IPS DF 4.7 (cell line): ENCODE measurements around the gene PER3.

Source experiments
- DNase-seq: peaks from one replicate; pipeline ENCODE4 v3.0.0-alpha.2; 2013; ENCODE audit warnings: low spot score; ENCODE audit errors: extremely low read depth

PER3 gene

GRCh38 chr1:7783826-7784491 lies at the start of gene PER3:
Gene PER3 (plus strand): TSS chr1:7784291. CDS start chr1:7784878, 587 bp downstream.
- no peak for DNase-seq

GRCh38 chr1:7738044-7738443 lies 46.0 kb upstream of the PER3 start:
- no peak for DNase-seq

- no peak for DNase-seq
These were observed 40.7 kb upstream of the PER3 start for GRCh38 chr1:7743346-7743745.

- DNase-seq, result no peak
These were observed 39.2 kb upstream of the PER3 start for GRCh38 chr1:7744882-7745281.

GRCh38 chr1:7745783-7746182 lies 38.3 kb upstream of the PER3 start:
- DNase-seq, result no peak

- no peak for DNase-seq
These were observed 36.5 kb upstream of the PER3 start for GRCh38 chr1:7747605-7748004.

- DNase-seq, result no peak
These were observed 35.0 kb upstream of the PER3 start for GRCh38 chr1:7749126-7749525.

DNA sequence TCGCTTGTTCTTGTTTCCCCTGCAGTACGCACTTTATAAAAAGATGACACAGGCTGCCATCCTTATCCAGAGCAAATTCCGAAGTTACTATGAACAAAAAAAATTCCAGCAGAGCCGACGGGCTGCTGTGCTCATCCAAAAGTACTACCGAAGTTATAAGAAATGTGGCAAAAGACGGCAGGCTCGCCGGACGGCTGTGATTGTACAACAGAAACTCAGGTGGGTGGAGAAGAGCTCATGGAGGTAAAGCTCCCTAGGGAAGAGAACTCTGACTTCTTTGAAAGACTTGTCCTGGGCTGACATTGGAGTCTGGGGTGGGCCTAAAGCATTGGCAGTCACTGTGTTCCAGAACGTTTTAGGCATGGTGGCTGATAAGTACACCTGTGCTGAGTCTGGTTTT lies 32.9 kb upstream of the PER3 start:
- no peak for DNase-seq

DNA sequence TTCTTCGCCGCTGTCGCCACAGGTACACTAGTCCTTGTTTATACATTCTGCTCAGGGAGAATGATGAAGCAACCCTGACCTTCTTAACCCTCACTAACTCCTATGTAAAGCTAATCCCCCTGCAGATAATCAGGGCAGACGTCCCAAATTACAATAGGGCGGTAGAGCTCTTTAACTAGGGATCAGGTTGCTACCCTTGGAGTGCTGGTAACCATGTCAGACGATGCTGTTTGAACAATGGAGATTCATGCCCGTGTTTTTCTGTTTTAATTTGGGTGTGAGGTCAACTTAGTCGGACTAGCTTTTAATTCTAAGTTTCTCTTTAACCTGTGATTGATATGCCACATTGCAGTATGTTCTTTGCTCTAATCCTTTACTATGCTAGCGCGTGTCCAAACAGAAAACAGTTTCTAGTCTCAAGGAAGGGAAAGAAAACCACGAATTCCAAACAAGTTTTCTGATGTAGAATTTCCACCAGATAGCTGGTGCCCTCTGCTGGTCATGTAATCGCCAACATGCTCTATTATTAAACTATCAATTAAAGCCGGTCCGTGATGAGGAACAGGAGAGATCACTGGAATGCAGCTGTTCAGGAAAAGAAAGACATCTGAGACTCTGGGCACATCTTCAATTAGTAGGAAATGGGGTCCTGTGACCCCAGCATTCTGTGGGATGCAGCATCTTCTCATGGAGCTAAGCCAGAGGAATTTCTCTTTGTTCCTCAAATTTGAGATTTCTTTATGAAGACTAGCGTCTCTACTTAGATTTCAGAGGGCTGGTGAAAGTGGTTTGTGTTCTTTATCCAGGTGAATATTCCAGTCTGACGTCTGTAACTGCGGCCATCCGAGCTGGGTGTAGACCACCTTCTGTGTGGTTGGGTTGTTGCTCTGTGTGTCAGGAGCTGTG lies 31.3 kb upstream of the PER3 start:
- peak; percentile 49 for DNase-seq

- DNase-seq, result no peak
These were observed 30.4 kb upstream of the PER3 start for GRCh38 chr1:7753641-7754040.

- DNase-seq, result no peak
These were observed 29.9 kb upstream of the PER3 start for GRCh38 chr1:7754234-7754633.

- DNase-seq, result no peak
These were observed 28.6 kb upstream of the PER3 start for GRCh38 chr1:7755448-7755847.

DNA sequence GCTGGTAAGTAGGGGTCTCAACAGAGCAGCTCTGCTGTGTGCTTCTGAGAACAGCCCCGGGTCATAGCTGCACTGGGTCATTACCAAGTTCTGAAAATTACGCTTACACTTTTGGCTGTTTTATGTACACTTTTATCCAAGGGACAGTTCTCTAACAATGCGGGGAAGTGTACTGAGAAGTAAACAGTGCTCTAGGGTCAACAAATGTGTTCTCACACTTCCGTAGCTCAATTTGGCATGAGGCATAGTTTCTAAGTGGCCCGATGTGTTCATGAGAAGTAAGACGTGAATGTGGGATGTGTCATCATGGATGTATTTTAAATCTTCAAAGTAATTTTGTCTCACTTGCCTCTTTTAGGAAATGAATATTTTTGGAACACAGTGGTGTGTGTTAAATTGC lies 23.8 kb upstream of the PER3 start:
- DNase-seq, result no peak

- DNase-seq, result no peak
These were observed 23.0 kb upstream of the PER3 start for GRCh38 chr1:7761103-7761502.

GRCh38 chr1:7767176-7767575 lies 16.9 kb upstream of the PER3 start:
- DNase-seq, result no peak

GRCh38 chr1:7768583-7768982 lies 15.5 kb upstream of the PER3 start:
- no peak for DNase-seq

DNA sequence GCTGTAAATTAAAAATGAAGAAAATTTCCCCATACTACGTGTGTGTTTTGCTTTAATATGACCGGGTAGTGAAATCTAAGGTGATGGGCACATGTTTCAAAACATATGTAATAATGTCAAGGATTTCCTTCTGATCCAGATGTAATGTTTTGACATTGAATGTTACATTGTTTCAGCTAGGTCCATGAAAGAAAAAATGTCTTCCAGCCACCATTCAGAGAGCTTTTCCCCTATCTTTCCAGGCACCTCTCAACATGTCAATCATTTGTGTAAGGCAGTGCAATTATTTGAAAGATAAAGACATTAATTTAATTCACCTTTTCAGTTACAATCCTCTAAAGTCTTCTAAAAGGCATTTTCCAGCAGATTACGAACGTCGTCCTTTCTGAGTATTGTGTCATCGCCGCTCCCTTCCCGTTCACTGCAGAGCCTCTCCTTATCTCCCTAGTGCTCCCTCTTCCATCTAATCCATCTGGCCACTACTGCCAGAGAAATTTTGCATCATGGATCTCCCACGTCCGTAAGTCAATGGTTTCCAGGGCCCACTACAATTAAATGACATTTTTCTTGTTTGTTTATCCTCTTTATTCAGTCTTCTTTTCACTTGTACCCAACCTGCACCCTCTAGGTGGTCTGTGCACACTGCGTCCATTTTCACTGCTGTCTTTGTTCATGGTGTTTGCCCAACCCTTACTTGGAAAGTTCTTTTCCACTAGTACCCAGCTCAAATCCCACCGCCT lies 14.2 kb upstream of the PER3 start:
- no peak for DNase-seq

- no peak for DNase-seq
These were observed 13.5 kb upstream of the PER3 start for GRCh38 chr1:7770669-7770996.

DNA sequence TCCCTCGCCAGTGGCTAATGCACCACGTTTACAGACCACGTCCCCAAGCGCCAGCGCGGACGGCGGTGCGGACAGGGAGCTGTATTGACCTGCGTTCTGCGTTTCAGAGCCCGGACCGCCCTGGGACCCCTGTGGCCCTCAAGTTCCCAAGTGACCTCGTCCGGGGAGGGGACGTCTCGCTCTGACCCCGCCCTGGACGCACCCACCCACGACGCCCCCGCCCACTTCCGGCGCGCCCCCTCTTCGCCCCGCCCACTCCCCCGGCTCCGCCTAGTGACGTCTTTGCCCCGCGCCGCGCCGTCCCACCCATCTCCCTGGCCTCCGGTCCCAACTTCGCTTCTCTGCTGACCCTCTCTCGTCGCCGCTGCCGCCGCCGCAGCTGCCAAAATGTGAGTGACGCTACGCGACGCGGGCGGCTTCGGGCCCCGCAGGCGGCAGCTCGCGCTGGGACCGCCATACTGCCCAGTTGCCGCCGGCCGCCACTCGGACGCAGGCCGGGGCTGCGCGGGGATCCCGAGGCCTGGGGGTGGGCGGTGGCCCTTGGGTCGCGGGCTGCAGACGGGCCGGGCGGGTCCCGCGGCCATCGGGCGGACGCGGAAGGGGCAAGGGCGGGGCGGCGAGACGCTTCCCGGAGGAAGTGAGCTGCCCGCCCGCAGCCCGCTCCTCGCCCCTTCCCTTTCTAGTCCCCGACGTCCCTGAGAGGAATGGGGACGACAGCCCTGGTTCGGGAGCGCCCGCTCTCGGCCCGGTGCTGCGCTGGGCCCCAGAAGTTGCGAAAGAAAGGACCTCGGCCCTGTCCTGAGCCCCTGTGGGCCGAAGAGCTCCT lies 12.9 kb upstream of the PER3 start, which contains the start of gene VAMP3:
VAMP3 (plus strand) TSS at position 300 of the 826 bp plus-strand sequence; CDS start at position 388, 88 bp downstream.
- no peak for DNase-seq

GRCh38 chr1:7771823-7772299 lies 12.2 kb upstream of the PER3 start:
- DNase-seq, result no peak

GRCh38 chr1:7777591-7777990 lies 6.5 kb upstream of the PER3 start:
- DNase-seq, result no peak
